ENCODE results near the gene USP35. TPM values are rescaled to one million over a fixed set of nuclear protein-coding genes. Genes with fewer than 3 reads are reported as not detected.

Gene USP35
- total and polyA plus RNA-seq, 4 experiments from 2014 or later: 0.11 to 14.3 (median 6.8) TPM

DNA sequence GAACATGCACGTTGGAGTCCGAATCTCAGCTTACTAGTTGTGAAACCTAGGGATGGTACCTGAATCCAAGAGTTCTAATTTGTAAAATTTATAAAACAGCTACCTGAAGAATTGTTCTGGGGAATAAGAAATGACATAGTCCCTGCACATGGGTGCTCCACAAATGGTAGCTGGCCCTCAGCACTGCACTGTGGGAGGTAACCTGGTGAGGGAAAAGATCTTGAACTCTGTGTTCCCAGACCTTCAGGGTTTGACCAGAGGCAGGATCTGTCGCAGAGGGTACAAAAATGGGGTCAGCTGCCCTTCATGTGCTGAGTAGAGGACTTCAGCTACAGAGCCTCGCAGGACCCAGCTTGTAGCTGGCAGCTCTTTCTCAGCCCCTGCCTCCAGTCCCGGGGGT is 73.5 kb downstream of the USP35 start:
- Mint-ChIP-seq H3K27me3 (no peaks in the 10 kb centered on the region), H3K4me3 (no peak overlapping the region), H3K27ac (no peak overlapping the region), H3K4me1 (peaks cover 0 to 4% (median 0%) of the 10 kb centered on the region in 4 donors), H3K9me3 (no peaks in the 10 kb centered on the region), H3K36me3 (no peaks in the 10 kb centered on the region)
- H3K27me3 ChIP-seq (ENCODE audit: insufficient read depth, low read length): no peaks in the 10 kb centered on the region
- ChIA-PET POLR2A (ENCODE audit: partially characterized antibody) (no interaction called here), CTCF (ENCODE audit: partially characterized antibody) (interaction anchor here (1.7 kb wide), 1 partner anchor 302 kb away, joined by 3 read pairs; no protein-coding TSS in a partner anchor)
- no peak overlapping the region for H3K27ac ChIP-seq (ENCODE audit: low read depth, low read length)
- H3K36me3 ChIP-seq (ENCODE audit: insufficient read depth, low read length): no peaks in the 10 kb centered on the region
- no peak for DNase-seq
- intact Hi-C loops (cut with micrococcal nuclease): no loop called here
- H3K9me3 ChIP-seq (ENCODE audit: control insufficient read depth in 1 of 2, low read length in 2 of 2): no peaks in the 10 kb centered on the region
- no peaks in the 10 kb centered on the region for H3K4me1 ChIP-seq (ENCODE audit: insufficient read depth, low read length)
- H3K4me3 ChIP-seq (ENCODE audit: low read length in 2 of 2): no peak overlapping the region

DNA sequence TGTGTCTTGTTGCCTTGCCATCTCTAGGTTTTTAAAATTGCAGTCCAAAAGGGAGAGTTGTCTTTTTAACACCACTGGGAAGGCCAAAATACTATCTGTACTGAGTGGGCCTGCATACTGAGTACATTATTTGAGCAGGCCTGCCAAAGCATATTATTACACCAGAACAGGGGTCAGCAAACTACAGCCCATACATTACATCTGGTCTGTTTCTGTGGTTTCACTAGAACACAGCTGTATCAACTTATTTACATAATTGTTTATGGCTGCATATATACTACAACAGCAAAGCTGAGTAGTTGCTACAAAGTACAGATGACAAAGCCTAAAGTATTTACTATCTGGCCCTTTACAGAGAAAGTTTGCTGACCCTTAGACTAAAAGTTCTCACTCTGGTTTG is 74.0 kb downstream of the USP35 start:
- Histone ChIP-seq H3K27ac (ENCODE audit: low read depth, low read length) (no peak overlapping the region), H3K4me3 (ENCODE audit: low read length in 2 of 2) (no peak overlapping the region), H3K9me3 (ENCODE audit: control insufficient read depth in 1 of 2, low read length in 2 of 2) (no peaks in the 10 kb centered on the region), H3K27me3 (ENCODE audit: insufficient read depth, low read length) (no peaks in the 10 kb centered on the region), H3K4me1 (ENCODE audit: insufficient read depth, low read length) (no peaks in the 10 kb centered on the region), H3K36me3 (ENCODE audit: insufficient read depth, low read length) (no peaks in the 10 kb centered on the region)
- no peaks in the 10 kb centered on the region for H3K27me3 Mint-ChIP-seq
- peaks cover 0 to 4% (median 0%) of the 10 kb centered on the region in 4 donors for H3K4me1 Mint-ChIP-seq
- DNase-seq: no peak
- intact Hi-C loops (cut with micrococcal nuclease): no loop called here
- H3K4me3 Mint-ChIP-seq: no peak overlapping the region
- ChIA-PET CTCF (ENCODE audit: partially characterized antibody) (interaction anchor here (1.7 kb wide), 1 partner anchor 302 kb away, joined by 3 read pairs; no protein-coding TSS in a partner anchor), POLR2A (ENCODE audit: partially characterized antibody) (no interaction called here)
- H3K9me3 Mint-ChIP-seq: no peaks in the 10 kb centered on the region
- no peak overlapping the region for H3K27ac Mint-ChIP-seq
- H3K36me3 Mint-ChIP-seq: no peaks in the 10 kb centered on the region

Other genes starting within 250 kb of the USP35 start
- 10 to 100 TPM; 84.0 to 85.0 TPM for gene INTS4, start 194.3 kb upstream of the USP35 start, total RNA-seq
- 10 to 100 TPM; 37.2 to 42.1 TPM for gene INTS4, start 194.3 kb upstream of the USP35 start, polyA plus RNA-seq
- under 1 TPM in 1 of 2 experiments, not detected in 1; 0.20 TPM for gene KCTD14, start 165.6 kb upstream of the USP35 start, total RNA-seq
- gene KCTD14, start 165.6 kb upstream of the USP35 start, polyA plus RNA-seq: not detected
- gene THRSP, start 125.1 kb upstream of the USP35 start, total RNA-seq: not detected
- under 1 TPM in 1 of 2 donors, not detected in 1; 0.16 TPM for gene THRSP, start 125.1 kb upstream of the USP35 start, polyA plus RNA-seq
- 10 to 100 TPM; 80.5 to 86.5 TPM for gene NDUFC2, start 109.1 kb upstream of the USP35 start, total RNA-seq
- 100 to 1,000 TPM; 158 to 188 TPM for gene NDUFC2, start 109.1 kb upstream of the USP35 start, polyA plus RNA-seq
- 10 to 100 TPM; 27.6 to 31.2 TPM for gene ALG8, start 49.3 kb upstream of the USP35 start, total RNA-seq
- gene ALG8, start 49.3 kb upstream of the USP35 start, polyA plus RNA-seq: 10 to 100 TPM; 47.6 to 66.9 TPM
- 1 to 10 TPM; 8.0 to 8.6 TPM for gene KCTD21, start 293 bp upstream of the USP35 start, total RNA-seq
- 1 to 10 TPM in 1 of 2 donors, under 1 TPM in 1; 0.88 to 2.6 TPM for gene KCTD21, start 293 bp upstream of the USP35 start, polyA plus RNA-seq
- gene GAB2, start 228.9 kb downstream of the USP35 start, total RNA-seq: 1 to 10 TPM; 5.5 to 6.7 TPM
- under 1 TPM; 0.05 to 0.73 TPM for gene GAB2, start 228.9 kb downstream of the USP35 start, polyA plus RNA-seq

Measured in CD4-positive, alpha-beta memory T cell (primary cell).